Lung (tissue), 12 donors: Measurements from ENCODE around the gene TSPOAP1. TPM values are rescaled to one million over a fixed set of nuclear protein-coding genes. Genes with fewer than 3 reads are reported as not detected.

Experiments used
- ATAC-seq: fragments of 200-7000 bp; cut with Tn5 transposase; one replicate; pipeline ENCODE4 v1.9.1; 2020; ENCODE audit warnings: moderate number of reproducible peaks; ENCODE audit not compliant: insufficient read depth, low FRiP score
- DNase-seq, 3 donors: peaks; one replicate each; pipeline ENCODE4 v3.0.0-alpha.2; 2013 to 2017
- H3K27ac ChIP-seq, 2 donors: one replicate each; pipeline ENCODE4 v1.5.1; 2013; ENCODE audit warnings: mild to moderate bottlenecking in 2 of 2, moderate library complexity in 2 of 2, control low read depth in 1 of 2, inconsistent platforms in 1 of 2, low read depth in 1 of 2, low read length in 1 of 2
- H3K27me3 ChIP-seq, 3 donors: one replicate each; pipeline ENCODE4 v1.5.1; 2013; ENCODE audit warnings: low read length in 2 of 3; ENCODE audit not compliant: control insufficient read depth in 3 of 3, insufficient read depth in 3 of 3
- H3K36me3 ChIP-seq, 4 donors: one replicate each; pipeline ENCODE4 v1.5.1; 2013; ENCODE audit warnings: low read length in 4 of 4, mild to moderate bottlenecking in 1 of 4, moderate library complexity in 1 of 4; ENCODE audit not compliant: control insufficient read depth in 4 of 4, insufficient read depth in 4 of 4
- H3K4me1 ChIP-seq, 5 donors: one replicate each; pipeline ENCODE4 v1.5.1; 2013; ENCODE audit warnings: low read length in 5 of 5, mild to moderate bottlenecking in 2 of 5, moderate library complexity in 1 of 5; ENCODE audit not compliant: control insufficient read depth in 5 of 5, insufficient read depth in 5 of 5
- H3K4me3 ChIP-seq: one replicate; pipeline ENCODE4 v1.5.1; 2013; ENCODE audit warnings: mild to moderate bottlenecking, control low read depth, moderate library complexity
- H3K9ac ChIP-seq, 2 donors: one replicate each; pipeline ENCODE4 v1.5.1; 2013; ENCODE audit warnings: low read length in 2 of 2, control low read depth in 1 of 2; ENCODE audit not compliant: insufficient read depth in 1 of 2
- H3K9me3 ChIP-seq, 4 donors: one replicate each; pipeline ENCODE4 v1.5.1; 2013; ENCODE audit warnings: low read length in 3 of 4, mild to moderate bottlenecking in 1 of 4, moderate library complexity in 1 of 4; ENCODE audit not compliant: control insufficient read depth in 4 of 4, insufficient read depth in 3 of 4
- WGBS, 2 donors: extraction: QIAGEN DNeasy Blood & Tissue Kit; methylation state at CpG; one replicate each; pipeline ENCODE4 v1.1.7; 2013; 5-methylcytosine and 5-hydroxymethylcytosine counted together
- polyA plus RNA-seq, 2 donors: library from polyadenylated mRNA; stranded (reverse); fragments of 200-250 nt; gene quantifications; one replicate each; pipeline ENCODE4 v1.2.1, GENCODE V29; 2013
- total RNA-seq, 2 donors: library from RNA; depleted of rRNA in 1 of 2; stranded (reverse); fragments of >200 nt in 1 of 2; gene quantifications; one replicate each; pipeline ENCODE4 v1.2.1, GENCODE V29; 2014 to 2021
- TF ChIP-seq, protein P1 (sequence below): IDR thresholded peaks from 2 replicates; pipeline ENCODE4 v1.5.1; 2012; ENCODE audit warnings: mild to moderate bottlenecking; ENCODE audit errors: control extremely low read depth, extremely low read depth
- donor health status: control.
- donor health status: control.
- donor health status: Bipolar disorder and iron deficiency.
- donor health status: healthy.
- donor health status: DM: yes; HTN: yes; CAD: no.

TSPOAP1 gene
- total and polyA plus RNA-seq, 4 donors: 7.0 to 23.5 (median 18.2) TPM

DNA sequence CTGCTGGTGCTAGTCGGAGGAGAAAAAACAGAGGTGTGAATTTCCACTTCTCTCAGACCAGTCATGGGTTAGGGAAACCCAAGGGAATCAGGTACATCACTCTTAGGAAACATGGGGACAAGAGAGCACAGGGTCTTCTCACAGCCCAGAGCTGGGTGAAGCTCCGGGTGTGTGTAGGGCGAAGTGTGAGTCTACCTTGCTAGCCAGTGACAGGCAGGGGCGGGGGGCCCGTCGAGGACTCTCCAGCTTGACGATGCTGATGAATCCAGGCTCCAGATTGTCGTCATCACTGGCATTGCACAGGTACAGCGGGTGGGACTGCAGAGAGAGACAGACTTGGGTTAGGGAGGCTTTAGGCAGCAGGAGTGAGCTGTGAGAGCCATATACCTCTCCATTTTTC lies 42.1 kb upstream of the TSPOAP1 start:
- TF ChIP-seq, protein P1, sequence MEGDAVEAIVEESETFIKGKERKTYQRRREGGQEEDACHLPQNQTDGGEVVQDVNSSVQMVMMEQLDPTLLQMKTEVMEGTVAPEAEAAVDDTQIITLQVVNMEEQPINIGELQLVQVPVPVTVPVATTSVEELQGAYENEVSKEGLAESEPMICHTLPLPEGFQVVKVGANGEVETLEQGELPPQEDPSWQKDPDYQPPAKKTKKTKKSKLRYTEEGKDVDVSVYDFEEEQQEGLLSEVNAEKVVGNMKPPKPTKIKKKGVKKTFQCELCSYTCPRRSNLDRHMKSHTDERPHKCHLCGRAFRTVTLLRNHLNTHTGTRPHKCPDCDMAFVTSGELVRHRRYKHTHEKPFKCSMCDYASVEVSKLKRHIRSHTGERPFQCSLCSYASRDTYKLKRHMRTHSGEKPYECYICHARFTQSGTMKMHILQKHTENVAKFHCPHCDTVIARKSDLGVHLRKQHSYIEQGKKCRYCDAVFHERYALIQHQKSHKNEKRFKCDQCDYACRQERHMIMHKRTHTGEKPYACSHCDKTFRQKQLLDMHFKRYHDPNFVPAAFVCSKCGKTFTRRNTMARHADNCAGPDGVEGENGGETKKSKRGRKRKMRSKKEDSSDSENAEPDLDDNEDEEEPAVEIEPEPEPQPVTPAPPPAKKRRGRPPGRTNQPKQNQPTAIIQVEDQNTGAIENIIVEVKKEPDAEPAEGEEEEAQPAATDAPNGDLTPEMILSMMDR: no peak
- 89% methylated on average over 9 of the region's 9 CpGs for WGBS, 2 donors
- Histone ChIP-seq H3K9me3 (no peaks in the 10 kb centered on the region), H3K27ac (no peak overlapping the region), H3K4me1 (no peaks in the 10 kb centered on the region), H3K9ac (no peak overlapping the region), H3K36me3 (peaks cover 0 to 2% (median 0%) of the 10 kb centered on the region in 4 donors), H3K27me3 (no peaks in the 10 kb centered on the region), H3K4me3 (no peak overlapping the region)
- DNase-seq: no peak
- ATAC-seq: no peak

DNA sequence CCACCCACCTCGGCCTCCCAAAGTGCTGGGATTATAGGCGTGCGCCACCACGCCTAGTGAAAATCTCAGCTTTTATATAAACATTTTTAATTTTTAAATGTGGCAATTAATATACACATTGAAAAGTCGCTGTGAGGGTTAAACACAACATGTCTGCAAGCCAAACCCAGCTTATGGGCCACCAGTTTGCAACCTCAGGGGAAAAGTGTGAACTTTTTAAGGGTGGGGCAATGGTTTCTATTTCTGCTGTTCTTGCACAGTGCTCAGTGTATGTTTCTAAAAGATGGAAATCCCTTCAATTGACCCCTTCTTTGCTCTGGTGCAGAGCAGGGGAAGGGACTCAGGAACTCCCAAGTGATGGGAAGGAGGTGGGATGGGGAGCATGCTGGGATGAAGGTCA lies 41.7 kb upstream of the TSPOAP1 start:
- H3K27ac ChIP-seq: no peak overlapping the region
- no peaks in the 10 kb centered on the region for H3K9me3 ChIP-seq
- DNase-seq (no peak), ATAC-seq (no peak)
- no peaks in the 10 kb centered on the region for H3K4me1 ChIP-seq
- no peak overlapping the region for H3K4me3 ChIP-seq
- WGBS, 2 donors: 93 to 95% methylated on average over 5 of the region's 5 CpGs
- H3K9ac ChIP-seq: no peak overlapping the region
- TF ChIP-seq, protein P1: no peak
- H3K36me3 ChIP-seq: peaks cover 0 to 2% (median 0%) of the 10 kb centered on the region in 4 donors
- no peaks in the 10 kb centered on the region for H3K27me3 ChIP-seq

DNA sequence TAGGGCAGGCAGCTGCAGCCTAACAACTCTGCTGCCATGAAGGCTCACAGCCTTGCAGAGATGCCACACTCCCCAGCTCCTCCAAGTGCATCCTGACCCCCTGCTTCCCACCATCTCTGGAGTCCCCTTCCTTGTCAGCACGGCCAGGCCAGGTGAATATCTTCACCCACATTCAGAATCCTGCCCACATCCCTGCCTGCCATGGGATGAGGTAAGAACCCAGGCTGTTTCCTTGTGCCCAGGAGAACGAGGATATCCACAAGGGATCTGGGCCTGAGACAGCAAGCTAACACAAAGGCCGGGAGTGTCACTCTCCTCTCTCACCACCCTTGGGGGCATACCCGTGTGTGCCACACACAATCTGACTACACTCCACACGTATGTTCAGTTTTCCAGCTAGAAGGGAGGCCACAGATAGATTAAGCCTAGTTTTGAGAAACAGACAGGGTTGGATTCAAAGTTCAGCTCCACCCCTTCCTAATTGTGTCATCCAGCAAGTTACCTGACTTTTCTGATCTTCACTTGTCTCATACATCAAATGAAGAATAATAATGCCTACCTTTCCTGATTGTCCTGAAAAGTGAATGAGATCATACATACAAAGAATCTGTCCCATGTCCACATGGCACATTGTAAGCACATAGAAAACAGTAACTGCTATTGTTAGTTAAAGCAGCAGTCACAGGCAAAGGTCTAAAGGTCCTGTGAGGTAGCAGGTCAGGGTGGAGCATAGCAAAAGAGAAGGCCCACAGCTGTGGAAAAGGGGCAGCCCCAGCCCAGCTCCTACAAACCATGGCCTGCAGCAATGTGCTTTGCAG lies 40.8 kb upstream of the TSPOAP1 start:
- Histone ChIP-seq H3K36me3 (peaks cover 0 to 2% (median 0%) of the 10 kb centered on the region in 4 donors), H3K4me1 (no peaks in the 10 kb centered on the region), H3K9ac (no peak overlapping the region), H3K27ac (no peak overlapping the region), H3K9me3 (no peaks in the 10 kb centered on the region), H3K4me3 (no peak overlapping the region), H3K27me3 (no peaks in the 10 kb centered on the region)
- no peak for DNase-seq
- TF ChIP-seq, protein P1: no peak
- ATAC-seq: no peak
- WGBS, 2 donors: 69 to 80% methylated on average over 5 of the region's 5 CpGs
